Breast epithelium (tissue), 4 donors: Measurements from ENCODE around the gene FLT3LG. TPM values are rescaled to one million over a fixed set of nuclear protein-coding genes. Genes with fewer than 3 reads are reported as not detected.

Source experiments
- DNase-seq, 2 donors: peaks; one replicate each; pipeline ENCODE4 v3.0.0-alpha.2; 2019; ENCODE audit warnings: low spot score in 2 of 2
- H3K27ac ChIP-seq, 2 donors: fragments of 200-600 bp; sonication (generic) in 1 of 2; one replicate each; pipeline ENCODE4 v1.5.1; 2016 to 2019; ENCODE audit warnings: mild to moderate bottlenecking in 1 of 2
- H3K27me3 ChIP-seq, 2 donors: fragments of 200-600 bp; sonication (generic) in 1 of 2; one replicate each; pipeline versions ENCODE4 v1.5.1 to v1.6.0; 2017 to 2019; ENCODE audit warnings: control low read depth in 1 of 2, mild to moderate bottlenecking in 1 of 2
- H3K36me3 ChIP-seq: fragments of 200-600 bp; one replicate; pipeline ENCODE4 v1.5.1; 2019
- H3K4me1 ChIP-seq, 2 donors: fragments of 200-600 bp; sonication (generic); one replicate each; pipeline ENCODE4 v1.5.1; 2016 to 2019; ENCODE audit warnings: control low read depth in 1 of 2
- H3K4me3 ChIP-seq, 3 donors: fragments of 200-600 bp; sonication (generic); 1 replicate in 2 of 3; 2 replicates in 1 of 3; pipeline ENCODE4 v1.5.1; 2016 to 2019; ENCODE audit warnings: mild to moderate bottlenecking in 3 of 3, moderate library complexity in 2 of 3
- H3K9me3 ChIP-seq, 2 donors: fragments of 200-600 bp; sonication (generic) in 1 of 2; one replicate each; pipeline ENCODE4 v1.5.1; 2016 to 2019; ENCODE audit warnings: control low read depth in 1 of 2
- POLR2A ChIP-seq: fragments of 450-650 bp; IDR thresholded peaks from one replicate; pipeline ENCODE4 v1.6.1; 2016; ENCODE audit warnings: antibody characterized with exemption, mild to moderate bottlenecking, moderate library complexity
- POLR2AphosphoS5 ChIP-seq, 3 donors: sonication (generic); formaldehyde crosslinking; IDR thresholded peaks; one replicate each; pipeline ENCODE4 v1.6.1; 2017; ENCODE audit warnings: antibody characterized with exemption in 3 of 3
- intact Hi-C: fragments of 100-400 bp; cut with DNase I; formaldehyde crosslinking; loops from one replicate; pipeline ENCODE4 v1.15.1; 2023; ENCODE audit warnings: low total_unique reads
- total RNA-seq, 3 donors: library from RNA; depleted of rRNA; stranded (reverse); fragments of >200 nt; gene quantifications; one replicate each; pipeline ENCODE4 v1.1.0, GENCODE V29; 2016
- TF ChIP-seq, protein P1 (sequence below), 3 donors: fragments of 450-650 bp; IDR thresholded peaks; one replicate each; pipeline ENCODE4 v1.5.1; 2016 to 2017; ENCODE audit warnings: antibody characterized with exemption in 3 of 3, mild to moderate bottlenecking in 3 of 3, moderate library complexity in 3 of 3

FLT3LG gene
- total RNA-seq, 3 donors from 2014 or later = 4.3 to 7.0 (median 4.6) TPM

DNA sequence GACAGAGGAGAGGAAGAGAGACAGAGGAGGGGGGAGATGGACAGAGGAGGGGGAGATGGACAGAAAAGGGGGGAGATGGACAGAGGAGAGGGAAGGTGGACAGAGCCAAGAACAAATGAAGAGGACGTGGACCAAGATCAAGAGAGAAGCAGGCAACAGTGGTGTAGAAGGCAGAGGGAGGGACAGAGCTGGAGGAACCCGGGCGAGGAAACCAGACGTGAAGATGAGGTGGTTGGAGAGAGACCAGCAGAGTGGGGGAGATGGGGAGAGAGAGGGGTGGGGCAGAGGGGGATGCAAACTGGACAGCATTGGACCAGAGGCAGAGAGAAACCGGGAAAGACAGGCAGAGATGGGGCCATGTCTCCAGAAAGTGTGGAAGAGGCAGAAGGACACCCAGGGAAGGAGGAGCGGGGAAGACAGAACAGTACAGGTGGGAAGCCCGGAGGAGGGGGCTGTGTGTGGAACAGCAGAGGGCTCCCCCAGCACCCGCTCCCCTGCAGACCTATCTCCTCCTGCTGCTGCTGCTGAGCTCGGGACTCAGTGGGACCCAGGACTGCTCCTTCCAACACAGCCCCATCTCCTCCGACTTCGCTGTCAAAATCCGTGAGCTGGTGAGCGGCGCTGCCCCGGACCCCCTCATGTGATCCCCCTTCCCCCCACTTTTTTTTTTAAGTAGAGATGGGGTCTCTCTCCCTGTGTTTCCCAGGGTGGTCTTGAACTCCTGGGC, 1.3 kb downstream of the FLT3LG start:
- intact Hi-C loops = no loop called here
- Histone ChIP-seq H3K27ac (peak overlapping the region; percentile 79 to 83), H3K36me3 (no peaks in the 10 kb centered on the region), H3K9me3 (no peaks in the 10 kb centered on the region), H3K4me1 (no peaks in the 10 kb centered on the region), H3K27me3 (no peaks in the 10 kb centered on the region), H3K4me3 (peak overlapping the region in 2 of 3 donors; percentile 82 to 84)
- no peak for DNase-seq
- TF ChIP-seq POLR2A = no peak
- no peak for TF ChIP-seq POLR2AphosphoS5 (IDR thresholded peaks at IDR 0.05)
- TF ChIP-seq, protein P1, sequence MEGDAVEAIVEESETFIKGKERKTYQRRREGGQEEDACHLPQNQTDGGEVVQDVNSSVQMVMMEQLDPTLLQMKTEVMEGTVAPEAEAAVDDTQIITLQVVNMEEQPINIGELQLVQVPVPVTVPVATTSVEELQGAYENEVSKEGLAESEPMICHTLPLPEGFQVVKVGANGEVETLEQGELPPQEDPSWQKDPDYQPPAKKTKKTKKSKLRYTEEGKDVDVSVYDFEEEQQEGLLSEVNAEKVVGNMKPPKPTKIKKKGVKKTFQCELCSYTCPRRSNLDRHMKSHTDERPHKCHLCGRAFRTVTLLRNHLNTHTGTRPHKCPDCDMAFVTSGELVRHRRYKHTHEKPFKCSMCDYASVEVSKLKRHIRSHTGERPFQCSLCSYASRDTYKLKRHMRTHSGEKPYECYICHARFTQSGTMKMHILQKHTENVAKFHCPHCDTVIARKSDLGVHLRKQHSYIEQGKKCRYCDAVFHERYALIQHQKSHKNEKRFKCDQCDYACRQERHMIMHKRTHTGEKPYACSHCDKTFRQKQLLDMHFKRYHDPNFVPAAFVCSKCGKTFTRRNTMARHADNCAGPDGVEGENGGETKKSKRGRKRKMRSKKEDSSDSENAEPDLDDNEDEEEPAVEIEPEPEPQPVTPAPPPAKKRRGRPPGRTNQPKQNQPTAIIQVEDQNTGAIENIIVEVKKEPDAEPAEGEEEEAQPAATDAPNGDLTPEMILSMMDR (IDR thresholded peaks at IDR 0.05) = no peak

DNA sequence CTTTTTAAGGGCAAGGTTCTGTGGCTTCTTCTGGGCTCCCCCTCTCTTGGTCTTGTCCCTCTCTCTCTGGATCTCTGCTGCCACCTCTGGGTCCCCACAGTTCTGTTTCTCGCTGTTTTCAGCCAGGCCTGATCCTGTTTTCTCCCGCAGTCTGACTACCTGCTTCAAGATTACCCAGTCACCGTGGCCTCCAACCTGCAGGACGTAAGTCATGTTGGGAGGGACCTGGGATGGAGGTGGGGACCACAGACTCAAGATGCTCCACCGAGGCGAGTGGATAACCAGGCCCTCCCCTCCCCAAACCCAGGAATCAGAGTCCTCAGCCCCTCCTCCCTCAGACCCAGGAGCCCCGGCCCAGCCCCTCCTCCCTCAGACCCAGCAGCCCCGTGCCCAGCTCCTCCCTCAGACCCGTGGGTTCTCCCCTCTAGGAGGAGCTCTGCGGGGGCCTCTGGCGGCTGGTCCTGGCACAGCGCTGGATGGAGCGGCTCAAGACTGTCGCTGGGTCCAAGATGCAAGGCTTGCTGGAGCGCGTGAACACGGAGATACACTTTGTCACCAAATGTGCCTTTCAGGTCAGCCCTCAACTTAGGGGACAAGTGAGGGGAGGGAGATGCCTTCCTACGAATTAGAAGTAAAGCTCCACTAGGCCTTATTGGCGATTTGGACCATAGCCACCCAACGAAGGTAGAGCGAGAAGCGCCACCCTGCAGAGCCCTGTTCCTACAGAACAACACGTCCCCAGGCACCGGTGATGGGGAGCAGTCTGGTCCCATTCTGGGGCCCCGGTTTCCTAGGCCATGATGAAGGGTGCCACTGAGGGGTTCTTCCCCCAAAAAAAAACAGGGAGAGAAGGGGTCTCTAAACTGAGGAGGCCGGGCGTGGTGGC, 2.2 kb downstream of the FLT3LG start:
- Histone ChIP-seq H3K27ac (peak overlapping the region; percentile 79 to 83), H3K36me3 (no peaks in the 10 kb centered on the region), H3K9me3 (no peaks in the 10 kb centered on the region), H3K27me3 (no peaks in the 10 kb centered on the region), H3K4me1 (no peaks in the 10 kb centered on the region), H3K4me3 (no peak overlapping the region)
- TF ChIP-seq POLR2AphosphoS5 (IDR thresholded peaks at IDR 0.05) (no peak), POLR2A (no peak)
- TF ChIP-seq, protein P1 (IDR thresholded peaks at IDR 0.05) = no peak
- DNase-seq = no peak
- intact Hi-C loops = no loop called here

DNA sequence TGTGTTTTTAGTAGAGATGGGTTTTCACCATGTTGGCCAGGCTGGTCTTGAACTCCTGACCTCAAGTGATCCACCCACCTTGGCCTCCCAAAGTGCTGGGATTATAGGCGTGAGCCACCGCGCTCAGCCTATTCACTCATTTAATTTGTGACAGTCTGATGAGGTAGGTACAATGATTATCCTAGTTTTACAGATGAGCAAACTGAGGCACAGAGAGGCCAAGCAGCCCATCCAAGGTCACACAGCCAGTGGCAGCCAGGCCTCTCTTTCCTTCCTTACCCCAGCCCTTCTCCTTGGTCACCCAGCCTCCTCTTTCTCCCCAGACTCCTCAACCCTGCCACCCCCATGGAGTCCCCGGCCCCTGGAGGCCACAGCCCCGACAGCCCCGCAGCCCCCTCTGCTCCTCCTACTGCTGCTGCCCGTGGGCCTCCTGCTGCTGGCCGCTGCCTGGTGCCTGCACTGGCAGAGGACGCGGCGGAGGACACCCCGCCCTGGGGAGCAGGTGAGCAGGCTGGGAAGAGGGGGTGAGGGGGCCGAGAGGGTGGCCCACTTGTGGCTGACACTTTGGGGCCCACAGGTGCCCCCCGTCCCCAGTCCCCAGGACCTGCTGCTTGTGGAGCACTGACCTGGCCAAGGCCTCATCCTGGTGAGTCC, 6.1 kb downstream of the FLT3LG start:
- no peak for DNase-seq
- TF ChIP-seq POLR2AphosphoS5 (IDR thresholded peaks at IDR 0.05) = no peak
- no peak for TF ChIP-seq POLR2A
- TF ChIP-seq, protein P1 (IDR thresholded peaks at IDR 0.05) = no peak
- H3K9me3 ChIP-seq = no peaks in the 10 kb centered on the region
- no peaks in the 10 kb centered on the region for H3K4me1 ChIP-seq
- H3K36me3 ChIP-seq = no peaks in the 10 kb centered on the region
- intact Hi-C loops = no loop called here
- H3K27me3 ChIP-seq = no peaks in the 10 kb centered on the region
- H3K27ac ChIP-seq = no peak overlapping the region
- H3K4me3 ChIP-seq = no peak overlapping the region

DNA sequence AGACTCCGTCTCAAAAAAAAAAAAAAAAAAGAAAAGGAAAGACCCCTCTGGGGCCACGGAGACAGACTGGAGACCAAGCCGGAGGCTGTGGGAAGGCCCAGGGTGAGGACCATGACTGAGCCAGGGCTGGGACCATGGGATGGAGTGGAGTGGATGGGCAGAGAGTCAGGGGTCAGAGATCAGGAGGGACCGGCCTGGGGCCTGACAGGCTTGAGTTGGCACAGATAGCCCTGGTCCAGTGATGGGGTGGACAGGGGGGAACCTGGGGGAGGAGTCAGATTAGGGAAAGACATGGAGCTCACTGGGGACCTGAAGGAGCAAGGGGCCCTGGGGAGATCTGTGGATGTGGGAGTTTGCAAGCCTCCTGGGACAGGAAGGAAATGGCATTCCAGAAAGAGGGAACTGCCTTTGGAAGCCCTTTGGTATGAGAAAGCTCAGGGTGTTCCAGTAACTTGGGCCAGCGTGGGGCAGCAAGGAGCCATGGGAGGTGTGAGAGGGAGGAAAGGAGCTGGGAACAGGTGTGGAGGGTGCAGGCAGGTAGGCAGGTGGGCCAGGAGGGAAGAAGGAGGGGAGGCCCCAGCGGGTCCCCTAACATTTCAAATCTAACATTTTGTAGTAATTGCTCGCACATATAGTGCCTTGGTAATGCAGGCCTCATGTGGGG, 7.1 kb downstream of the FLT3LG start:
- no peak overlapping the region for H3K4me3 ChIP-seq
- H3K4me1 ChIP-seq = no peaks in the 10 kb centered on the region
- H3K9me3 ChIP-seq = no peaks in the 10 kb centered on the region
- intact Hi-C loops = no loop called here
- TF ChIP-seq, protein P1 (IDR thresholded peaks at IDR 0.05) = no peak
- TF ChIP-seq POLR2A (no peak), POLR2AphosphoS5 (IDR thresholded peaks at IDR 0.05) (no peak)
- no peak for DNase-seq
- H3K36me3 ChIP-seq = no peaks in the 10 kb centered on the region
- H3K27me3 ChIP-seq = no peaks in the 10 kb centered on the region
- no peak overlapping the region for H3K27ac ChIP-seq
